ENCODE results near the gene RUNX1.

The RUNX1 gene

DNA sequence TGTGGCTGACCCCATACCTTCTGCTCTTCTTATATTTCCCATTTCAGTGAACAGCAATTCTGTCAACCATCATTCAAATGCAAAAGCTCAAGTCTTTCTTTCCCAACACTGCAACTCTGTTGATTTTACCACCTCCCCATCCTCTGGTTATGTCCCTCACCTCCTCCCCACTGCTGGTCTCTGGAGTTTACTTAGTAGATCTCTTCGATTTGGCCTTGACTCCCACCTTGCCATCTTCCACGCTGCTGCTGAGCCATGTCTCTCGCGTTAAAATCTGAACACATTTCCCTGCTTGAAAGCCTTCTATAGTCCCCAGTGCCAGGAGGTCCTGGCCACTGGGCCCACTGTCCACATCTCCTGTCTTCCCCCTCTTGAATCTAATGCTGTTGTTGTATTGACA, 125.5 kb downstream of the RUNX1 start:
- peaks cover 3% of the 10 kb centered on the region for H3K4me1 ChIP-seq (ENCODE audit: control insufficient read depth, insufficient read depth, low read length, poor library complexity, severe bottlenecking)
- no peak overlapping the region for H3K4me3 ChIP-seq (ENCODE audit: extremely low read depth, insufficient read depth, low read length, poor library complexity, severe bottlenecking)
- 95 to 100% methylated on average over 2 to 4 of the region's 4 CpGs for WGBS, 2 experiments (ENCODE audit: insufficient coverage in 2 of 2)
- no peak overlapping the region for H3K27ac ChIP-seq (ENCODE audit: low read depth, low read length, severe bottlenecking)
- H3K9me3 ChIP-seq (ENCODE audit: control insufficient read depth, low read length), result no peaks in the 10 kb centered on the region
- H3K36me3 ChIP-seq (ENCODE audit: control insufficient read depth, insufficient read depth, low read length), result no peaks in the 10 kb centered on the region

DNA sequence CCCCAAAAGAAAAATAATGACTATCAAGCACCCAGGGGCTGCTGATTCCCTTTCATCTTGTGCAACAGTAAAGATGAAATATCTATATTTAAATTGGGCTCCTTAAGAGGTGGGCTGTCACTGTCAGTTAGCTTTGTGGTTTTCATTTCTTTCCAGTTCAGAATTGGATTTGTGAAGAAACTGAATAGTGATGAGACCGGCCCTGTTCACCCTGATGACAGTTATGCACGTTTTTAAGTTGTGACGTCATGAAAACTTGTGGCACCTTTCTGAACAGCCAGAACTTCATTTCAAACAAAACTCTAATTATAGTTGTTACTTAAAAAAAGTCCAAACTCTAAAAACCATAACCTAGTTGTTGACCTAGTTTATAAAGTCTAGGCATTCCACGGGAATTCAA, 125.9 kb downstream of the RUNX1 start:
- Histone ChIP-seq H3K36me3 (ENCODE audit: control insufficient read depth, insufficient read depth, low read length) (no peaks in the 10 kb centered on the region), H3K4me1 (ENCODE audit: control insufficient read depth, insufficient read depth, low read length, poor library complexity, severe bottlenecking) (peaks cover 3% of the 10 kb centered on the region), H3K4me3 (ENCODE audit: extremely low read depth, insufficient read depth, low read length, poor library complexity, severe bottlenecking) (no peak overlapping the region), H3K9me3 (ENCODE audit: control insufficient read depth, low read length) (no peaks in the 10 kb centered on the region), H3K27ac (ENCODE audit: low read depth, low read length, severe bottlenecking) (no peak overlapping the region)
- 100% methylated on average over 1 to 4 of the region's 4 CpGs for WGBS, 2 experiments (ENCODE audit: insufficient coverage in 2 of 2)

DNA sequence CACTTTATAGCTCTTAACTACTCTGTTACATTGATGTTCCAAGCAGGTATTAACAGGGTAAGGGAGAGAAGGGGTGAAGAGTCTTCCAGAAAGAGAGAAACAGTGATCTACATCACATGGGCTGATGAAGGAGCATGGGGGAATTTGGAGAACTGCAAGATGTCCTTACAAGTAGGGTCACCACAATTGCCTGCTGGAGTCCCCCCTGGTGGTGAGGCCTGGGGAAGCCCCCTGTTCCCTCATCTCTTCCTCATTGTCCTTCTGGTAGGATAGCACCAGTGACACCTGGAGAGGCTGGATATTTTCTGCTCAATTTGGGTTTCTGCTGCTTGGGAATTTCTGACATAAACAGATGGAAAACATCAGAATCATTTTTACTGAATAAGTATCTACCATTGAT, 126.6 kb downstream of the RUNX1 start:
- Histone ChIP-seq H3K36me3 (ENCODE audit: control insufficient read depth, insufficient read depth, low read length) (no peaks in the 10 kb centered on the region), H3K27ac (ENCODE audit: low read depth, low read length, severe bottlenecking) (no peak overlapping the region), H3K4me1 (ENCODE audit: control insufficient read depth, insufficient read depth, low read length, poor library complexity, severe bottlenecking) (peaks cover 3% of the 10 kb centered on the region), H3K4me3 (ENCODE audit: extremely low read depth, insufficient read depth, low read length, poor library complexity, severe bottlenecking) (no peak overlapping the region), H3K9me3 (ENCODE audit: control insufficient read depth, low read length) (no peaks in the 10 kb centered on the region)

DNA sequence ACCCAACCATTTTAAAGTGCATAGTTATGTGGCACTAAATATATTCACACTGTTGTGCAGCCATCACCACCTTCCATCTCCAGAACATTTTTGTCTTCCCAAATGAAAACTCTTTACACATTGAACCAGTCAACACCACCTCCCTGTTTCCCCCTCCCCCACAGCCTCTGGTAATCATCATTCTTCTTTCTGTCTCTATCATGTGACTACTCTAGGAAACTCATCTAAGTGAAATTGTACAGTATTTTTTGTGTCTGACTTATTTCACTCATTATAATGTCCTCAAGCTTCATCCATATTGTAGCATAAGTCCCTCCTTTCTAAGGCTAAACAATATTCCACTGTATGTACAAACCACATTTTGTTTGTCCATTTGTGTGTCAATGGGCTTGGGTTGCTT, 128.0 kb downstream of the RUNX1 start:
- no peaks in the 10 kb centered on the region for H3K9me3 ChIP-seq (ENCODE audit: control insufficient read depth, low read length)
- H3K27ac ChIP-seq (ENCODE audit: low read depth, low read length, severe bottlenecking), result no peak overlapping the region
- H3K4me1 ChIP-seq (ENCODE audit: control insufficient read depth, insufficient read depth, low read length, poor library complexity, severe bottlenecking), result peaks cover 9% of the 10 kb centered on the region
- H3K36me3 ChIP-seq (ENCODE audit: control insufficient read depth, insufficient read depth, low read length), result no peaks in the 10 kb centered on the region
- no peak overlapping the region for H3K4me3 ChIP-seq (ENCODE audit: extremely low read depth, insufficient read depth, low read length, poor library complexity, severe bottlenecking)

DNA sequence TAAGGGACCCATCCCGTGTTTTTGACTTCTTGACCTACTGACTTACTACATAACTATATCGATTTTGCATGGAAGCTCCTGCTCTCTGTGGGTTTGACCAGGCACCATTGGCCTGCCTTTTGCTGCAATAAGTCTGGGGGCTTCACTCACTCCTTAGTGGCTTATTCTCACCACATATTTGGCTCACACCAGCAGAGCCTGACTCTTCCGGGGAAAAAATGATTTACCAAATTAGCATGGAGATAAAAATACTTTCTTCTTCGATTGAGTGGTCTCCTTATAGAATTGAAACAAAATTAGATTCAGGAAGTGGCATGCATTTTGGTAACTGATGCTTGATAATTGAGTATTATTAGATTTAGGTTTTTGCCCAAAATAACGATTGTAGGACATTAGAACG, 129.7 kb downstream of the RUNX1 start:
- WGBS, 2 experiments (ENCODE audit: insufficient coverage in 2 of 2), result 77 to 81% methylated on average over 6 of the region's 6 CpGs
- no peaks in the 10 kb centered on the region for H3K36me3 ChIP-seq (ENCODE audit: control insufficient read depth, insufficient read depth, low read length)
- no peaks in the 10 kb centered on the region for H3K9me3 ChIP-seq (ENCODE audit: control insufficient read depth, low read length)
- H3K27ac ChIP-seq (ENCODE audit: low read depth, low read length, severe bottlenecking), result no peak overlapping the region
- peaks cover 23% of the 10 kb centered on the region for H3K4me1 ChIP-seq (ENCODE audit: control insufficient read depth, insufficient read depth, low read length, poor library complexity, severe bottlenecking)
- no peak overlapping the region for H3K4me3 ChIP-seq (ENCODE audit: extremely low read depth, insufficient read depth, low read length, poor library complexity, severe bottlenecking)

DNA sequence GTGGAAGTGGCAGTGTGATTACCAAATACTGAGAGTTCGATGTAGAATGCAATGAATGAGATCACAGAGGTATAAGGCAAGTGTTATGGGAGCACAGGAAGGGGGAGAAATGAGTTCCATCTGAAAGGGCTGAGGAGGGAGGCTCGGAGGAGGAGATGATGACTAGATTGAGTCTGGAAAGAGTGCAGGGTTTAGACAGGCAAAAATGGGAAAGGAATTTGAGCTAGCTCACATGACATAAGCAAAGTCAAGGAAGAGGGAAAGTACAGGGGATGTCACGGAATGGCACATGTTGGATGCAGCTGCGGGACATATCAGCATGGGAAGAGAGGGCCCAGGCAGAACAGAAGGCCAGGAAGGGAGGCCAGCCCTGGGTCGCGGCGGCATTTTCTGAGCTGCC, 132.7 kb downstream of the RUNX1 start:
- H3K36me3 ChIP-seq (ENCODE audit: control insufficient read depth, insufficient read depth, low read length), result no peaks in the 10 kb centered on the region
- no peak overlapping the region for H3K4me3 ChIP-seq (ENCODE audit: extremely low read depth, insufficient read depth, low read length, poor library complexity, severe bottlenecking)
- WGBS, 2 experiments (ENCODE audit: insufficient coverage in 2 of 2), result 50% methylated on average over 4 of the region's 7 CpGs
- H3K27ac ChIP-seq (ENCODE audit: low read depth, low read length, severe bottlenecking), result no peak overlapping the region
- H3K9me3 ChIP-seq (ENCODE audit: control insufficient read depth, low read length), result no peaks in the 10 kb centered on the region
- H3K4me1 ChIP-seq (ENCODE audit: control insufficient read depth, insufficient read depth, low read length, poor library complexity, severe bottlenecking), result peaks cover 30% of the 10 kb centered on the region

DNA sequence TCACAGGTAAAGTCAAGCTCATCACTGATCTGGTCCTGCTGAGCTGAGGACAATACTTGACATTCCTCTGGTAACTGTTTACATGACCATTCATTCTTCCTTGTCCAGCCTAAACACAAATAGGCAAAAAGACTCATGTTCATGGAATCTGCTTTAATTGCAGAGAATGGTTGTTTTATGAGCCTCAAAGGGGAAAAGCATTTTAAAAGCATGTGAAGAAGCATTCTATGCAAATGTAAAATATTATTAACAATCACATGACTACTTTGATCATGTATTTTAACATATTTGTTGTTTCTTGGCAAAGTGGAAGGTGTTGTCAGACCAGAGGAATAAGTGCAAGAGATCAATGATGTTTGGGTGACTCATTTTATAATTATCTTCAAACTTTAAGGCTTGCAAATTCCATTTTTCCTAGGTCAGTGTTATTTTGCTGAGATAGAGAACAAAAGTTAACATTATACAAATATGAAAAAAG, 133.7 kb downstream of the RUNX1 start:
- Histone ChIP-seq H3K4me1 (ENCODE audit: control insufficient read depth, insufficient read depth, low read length, poor library complexity, severe bottlenecking) (peaks cover 30% of the 10 kb centered on the region), H3K4me3 (ENCODE audit: extremely low read depth, insufficient read depth, low read length, poor library complexity, severe bottlenecking) (no peak overlapping the region), H3K9me3 (ENCODE audit: control insufficient read depth, low read length) (no peaks in the 10 kb centered on the region), H3K36me3 (ENCODE audit: control insufficient read depth, insufficient read depth, low read length) (no peaks in the 10 kb centered on the region), H3K27ac (ENCODE audit: low read depth, low read length, severe bottlenecking) (peak overlapping the region; percentile 51)

DNA sequence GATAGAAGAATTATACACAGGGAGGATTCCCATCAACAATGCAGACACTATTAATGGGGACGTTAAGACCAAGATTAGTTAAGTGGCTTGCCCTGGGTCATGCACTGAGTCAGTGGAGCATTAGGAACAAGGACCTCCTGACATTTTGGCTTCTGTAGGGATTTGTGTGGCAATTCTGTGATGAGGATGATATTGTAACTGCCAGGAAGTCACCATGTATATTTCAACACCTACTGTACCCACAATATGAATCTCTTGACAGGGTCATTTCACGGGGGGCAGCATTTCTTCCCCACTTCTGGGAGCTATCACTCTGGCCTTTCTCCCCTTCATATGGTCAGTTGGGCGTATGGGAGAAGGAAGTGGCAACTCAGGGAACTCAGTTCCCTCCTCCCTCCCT, 134.9 kb downstream of the RUNX1 start:
- no peaks in the 10 kb centered on the region for H3K36me3 ChIP-seq (ENCODE audit: control insufficient read depth, insufficient read depth, low read length)
- WGBS, 2 experiments (ENCODE audit: insufficient coverage in 2 of 2), result 100% methylated on average over 2 of the region's 3 CpGs; no CpG with 5 or more reads in 1 of the 2 experiments
- peaks cover 30% of the 10 kb centered on the region for H3K4me1 ChIP-seq (ENCODE audit: control insufficient read depth, insufficient read depth, low read length, poor library complexity, severe bottlenecking)
- H3K9me3 ChIP-seq (ENCODE audit: control insufficient read depth, low read length), result no peaks in the 10 kb centered on the region
- H3K27ac ChIP-seq (ENCODE audit: low read depth, low read length, severe bottlenecking), result no peak overlapping the region
- H3K4me3 ChIP-seq (ENCODE audit: extremely low read depth, insufficient read depth, low read length, poor library complexity, severe bottlenecking), result no peak overlapping the region

DNA sequence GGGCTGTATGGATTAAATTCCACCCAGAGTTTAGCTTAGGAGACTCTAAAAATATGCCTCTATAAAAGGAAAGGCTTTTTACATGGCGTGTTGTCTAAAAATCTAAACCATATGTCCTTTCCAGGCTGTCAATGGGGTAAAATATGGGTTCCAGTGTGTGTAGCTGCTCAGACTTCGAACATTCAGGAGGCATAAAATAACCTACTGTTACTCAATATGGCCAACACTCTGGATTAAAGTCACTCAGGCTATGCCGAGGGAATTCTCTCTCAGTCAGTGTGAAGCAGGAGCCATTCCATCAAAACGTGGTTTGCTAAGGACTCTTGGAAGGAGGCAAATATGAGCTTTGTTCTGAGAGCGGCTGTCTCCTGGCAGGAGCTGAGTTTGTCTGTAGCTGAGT, 135.3 kb downstream of the RUNX1 start:
- Histone ChIP-seq H3K4me3 (ENCODE audit: extremely low read depth, insufficient read depth, low read length, poor library complexity, severe bottlenecking) (no peak overlapping the region), H3K27ac (ENCODE audit: low read depth, low read length, severe bottlenecking) (no peak overlapping the region), H3K9me3 (ENCODE audit: control insufficient read depth, low read length) (no peaks in the 10 kb centered on the region), H3K4me1 (ENCODE audit: control insufficient read depth, insufficient read depth, low read length, poor library complexity, severe bottlenecking) (peaks cover 30% of the 10 kb centered on the region), H3K36me3 (ENCODE audit: control insufficient read depth, insufficient read depth, low read length) (no peaks in the 10 kb centered on the region)
- 87 to 93% methylated on average over 2 to 3 of the region's 5 CpGs for WGBS, 2 experiments (ENCODE audit: insufficient coverage in 2 of 2)

DNA sequence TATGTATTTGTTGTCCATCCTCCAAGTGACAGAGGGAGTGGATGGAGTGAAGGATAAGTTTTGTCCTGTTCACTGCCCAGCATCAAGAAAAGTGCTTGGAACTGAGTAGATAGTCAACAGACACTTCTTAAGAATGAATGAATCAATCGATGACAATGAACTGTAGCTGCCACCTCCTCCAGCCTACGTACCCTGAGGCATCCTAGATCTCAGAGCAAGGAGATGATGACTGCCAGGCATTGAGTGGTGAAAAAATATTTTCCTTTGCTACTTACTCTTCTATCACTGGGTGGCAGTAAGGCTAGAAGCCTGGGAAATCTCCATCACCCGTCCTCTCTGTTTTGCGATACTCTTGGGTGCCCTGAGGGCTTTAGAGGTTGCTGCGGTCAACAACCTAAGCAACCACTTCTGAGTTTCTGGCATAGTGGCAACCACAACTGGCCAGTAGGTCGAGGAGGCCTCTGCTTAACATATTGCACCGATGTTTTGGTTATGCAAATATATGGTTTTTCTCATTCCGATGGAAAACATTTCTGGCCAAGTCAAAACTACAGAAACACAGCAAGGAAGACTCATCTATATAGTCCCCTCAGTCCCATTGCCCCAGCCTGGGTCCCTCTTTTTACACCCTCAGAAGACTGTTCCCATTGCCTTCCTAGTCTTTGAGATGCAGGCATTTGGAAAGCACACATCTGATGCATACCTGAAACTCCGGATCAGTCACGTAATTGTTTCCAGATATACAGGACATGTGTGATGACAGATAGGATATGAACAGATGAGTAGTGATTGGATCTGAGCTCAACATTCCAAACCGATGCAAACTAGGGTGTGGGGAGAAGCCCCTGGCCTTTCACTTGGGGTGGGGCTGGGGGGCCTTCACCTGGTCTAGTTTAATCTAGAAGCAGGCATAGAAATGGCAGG, 136.8 kb downstream of the RUNX1 start:
- H3K36me3 ChIP-seq (ENCODE audit: control insufficient read depth, insufficient read depth, low read length), result no peaks in the 10 kb centered on the region
- 85 to 96% methylated on average over 7 to 10 of the region's 11 CpGs for WGBS, 2 experiments (ENCODE audit: insufficient coverage in 2 of 2)
- H3K4me1 ChIP-seq (ENCODE audit: control insufficient read depth, insufficient read depth, low read length, poor library complexity, severe bottlenecking), result peaks cover 36% of the 10 kb centered on the region
- no peak overlapping the region for H3K27ac ChIP-seq (ENCODE audit: low read depth, low read length, severe bottlenecking)
- no peaks in the 10 kb centered on the region for H3K9me3 ChIP-seq (ENCODE audit: control insufficient read depth, low read length)
- H3K4me3 ChIP-seq (ENCODE audit: extremely low read depth, insufficient read depth, low read length, poor library complexity, severe bottlenecking), result no peak overlapping the region

DNA sequence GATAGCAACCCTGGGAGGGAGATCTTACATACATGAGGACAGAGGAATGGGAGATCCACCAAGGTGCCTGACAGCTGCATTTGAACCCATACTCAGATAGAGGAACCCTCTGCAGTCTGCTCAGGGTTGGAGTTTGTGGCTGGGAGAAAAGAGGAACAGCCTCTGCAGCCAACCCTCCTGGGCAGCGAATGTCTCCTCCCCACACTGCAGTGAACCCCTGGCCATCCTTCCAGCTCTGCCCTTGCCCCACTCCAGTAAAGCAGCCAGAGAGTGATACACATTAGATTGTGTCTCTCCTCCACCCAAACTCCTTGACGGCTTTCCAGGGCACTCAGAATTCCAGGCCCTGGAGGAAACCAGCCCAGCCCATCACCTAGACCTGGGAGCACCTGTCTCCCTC, 137.7 kb downstream of the RUNX1 start:
- Histone ChIP-seq H3K9me3 (ENCODE audit: control insufficient read depth, low read length) (no peaks in the 10 kb centered on the region), H3K4me3 (ENCODE audit: extremely low read depth, insufficient read depth, low read length, poor library complexity, severe bottlenecking) (no peak overlapping the region), H3K4me1 (ENCODE audit: control insufficient read depth, insufficient read depth, low read length, poor library complexity, severe bottlenecking) (peaks cover 29% of the 10 kb centered on the region), H3K27ac (ENCODE audit: low read depth, low read length, severe bottlenecking) (no peak overlapping the region), H3K36me3 (ENCODE audit: control insufficient read depth, insufficient read depth, low read length) (no peaks in the 10 kb centered on the region)
- 93 to 100% methylated on average over 1 of the region's 2 CpGs for WGBS, 2 experiments (ENCODE audit: insufficient coverage in 2 of 2)
